Uterus (tissue), 4 donors: ENCODE data around the gene CA6. TPM values are rescaled to one million over a fixed set of nuclear protein-coding genes. Genes with fewer than 3 reads are reported as not detected.
"Not testable (repeated sequence)": the region's sequence is repeated elsewhere in the genome, so short reads cannot be mapped to it uniquely, and the experiment has no call there.

Experiments
- DNase-seq, 2 donors: peaks; one replicate each; pipeline ENCODE4 v3.0.0-alpha.2; 2019 to 2020
- H3K27ac ChIP-seq, 2 donors: fragments of 200-600 bp; sonication (generic); 1 replicate in 1 of 2; 2 replicates in 1 of 2; pipeline ENCODE4 v1.5.1; 2016 to 2018
- H3K27me3 ChIP-seq, 2 donors: fragments of 200-600 bp; sonication (generic); one replicate each; pipeline ENCODE4 v1.5.1; 2018 to 2019; ENCODE audit warnings: control low read depth in 1 of 2
- H3K36me3 ChIP-seq, 2 donors: fragments of 200-600 bp; sonication (generic); one replicate each; pipeline ENCODE4 v1.5.1; 2019; ENCODE audit warnings: control low read depth in 1 of 2
- H3K4me1 ChIP-seq, 2 donors: fragments of 200-600 bp; sonication (generic); one replicate each; pipeline ENCODE4 v1.5.1; 2018 to 2019; ENCODE audit warnings: control low read depth in 1 of 2
- H3K4me3 ChIP-seq, 2 donors: fragments of 200-600 bp; sonication (generic); 1 replicate in 1 of 2; 2 replicates in 1 of 2; pipeline ENCODE4 v1.5.1; 2018 to 2019; ENCODE audit warnings: mild to moderate bottlenecking in 1 of 2
- H3K9me3 ChIP-seq, 2 donors: fragments of 200-600 bp; sonication (generic); one replicate each; pipeline ENCODE4 v1.5.1; 2019; ENCODE audit warnings: control low read depth in 1 of 2
- POLR2A ChIP-seq, 2 donors: fragments of 450-650 bp; IDR thresholded peaks; one replicate each; pipeline ENCODE4 v1.6.1; 2016; ENCODE audit warnings: antibody characterized with exemption in 2 of 2, mild to moderate bottlenecking in 1 of 2, moderate library complexity in 1 of 2
- intact Hi-C: fragments of 100-400 bp; cut with DNase I; formaldehyde crosslinking; loops from one replicate; pipeline ENCODE4 v1.15.1; 2023; ENCODE audit warnings: low total_unique reads
- total RNA-seq, 4 donors: library from RNA; depleted of rRNA in 3 of 4; stranded (reverse); fragments of >200 nt in 3 of 4; gene quantifications; one replicate each; pipeline versions ENCODE4 v1.1.0 to v1.2.4, GENCODE V29; 2014 to 2023
- TF ChIP-seq, protein P1 (sequence below), 4 experiments: fragments of 200-600 bp in 2 of 4; fragments of 450-650 bp in 2 of 4; sonication (generic) in 2 of 4; IDR thresholded peaks; one replicate each; pipeline ENCODE4 v1.5.1; 2016 to 2019; ENCODE audit warnings: antibody characterized with exemption in 4 of 4, mild to moderate bottlenecking in 2 of 4, moderate library complexity in 1 of 4
- donor health status: DM: yes; HTN: yes; CAD: no.

Gene CA6
- not detected for total RNA-seq

DNA sequence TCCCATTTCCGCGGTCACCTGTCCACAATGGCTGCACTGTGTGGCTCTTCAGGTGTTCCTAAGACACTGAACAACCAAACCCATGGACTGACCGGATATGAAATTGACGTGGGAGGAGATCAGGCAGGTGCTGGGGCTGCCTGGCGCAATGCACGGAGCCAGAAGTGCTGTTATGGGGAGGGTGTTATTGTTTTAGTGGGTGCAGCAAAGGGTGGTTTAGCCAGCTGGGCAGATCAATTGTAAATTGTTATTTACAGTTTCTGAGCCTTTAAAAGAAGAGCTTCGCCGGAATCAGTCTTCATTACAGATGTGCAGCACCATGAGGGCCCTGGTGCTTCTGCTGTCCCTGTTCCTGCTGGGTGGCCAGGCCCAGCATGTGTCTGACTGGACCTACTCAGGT, at the start of gene CA6:
CA6 (plus strand) TSS at position 301 of the 400 bp plus-strand sequence; CDS start at position 320, 19 bp downstream.
- Histone ChIP-seq H3K27ac (no peak within 1 kb of the TSS), H3K4me1 (no peaks in the 10 kb centered on the region), H3K9me3 (no peaks in the 10 kb centered on the region), H3K4me3 (no peak within 1 kb of the TSS), H3K27me3 (no peaks in the 10 kb centered on the region), H3K36me3 (no peaks in the 10 kb centered on the region)
- no peak for TF ChIP-seq POLR2A (IDR thresholded peaks at IDR 0.05)
- TF ChIP-seq, protein P1, sequence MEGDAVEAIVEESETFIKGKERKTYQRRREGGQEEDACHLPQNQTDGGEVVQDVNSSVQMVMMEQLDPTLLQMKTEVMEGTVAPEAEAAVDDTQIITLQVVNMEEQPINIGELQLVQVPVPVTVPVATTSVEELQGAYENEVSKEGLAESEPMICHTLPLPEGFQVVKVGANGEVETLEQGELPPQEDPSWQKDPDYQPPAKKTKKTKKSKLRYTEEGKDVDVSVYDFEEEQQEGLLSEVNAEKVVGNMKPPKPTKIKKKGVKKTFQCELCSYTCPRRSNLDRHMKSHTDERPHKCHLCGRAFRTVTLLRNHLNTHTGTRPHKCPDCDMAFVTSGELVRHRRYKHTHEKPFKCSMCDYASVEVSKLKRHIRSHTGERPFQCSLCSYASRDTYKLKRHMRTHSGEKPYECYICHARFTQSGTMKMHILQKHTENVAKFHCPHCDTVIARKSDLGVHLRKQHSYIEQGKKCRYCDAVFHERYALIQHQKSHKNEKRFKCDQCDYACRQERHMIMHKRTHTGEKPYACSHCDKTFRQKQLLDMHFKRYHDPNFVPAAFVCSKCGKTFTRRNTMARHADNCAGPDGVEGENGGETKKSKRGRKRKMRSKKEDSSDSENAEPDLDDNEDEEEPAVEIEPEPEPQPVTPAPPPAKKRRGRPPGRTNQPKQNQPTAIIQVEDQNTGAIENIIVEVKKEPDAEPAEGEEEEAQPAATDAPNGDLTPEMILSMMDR (IDR thresholded peaks at IDR 0.05): no peak
- DNase-seq: no peak
- intact Hi-C loops: no loop called here

DNA sequence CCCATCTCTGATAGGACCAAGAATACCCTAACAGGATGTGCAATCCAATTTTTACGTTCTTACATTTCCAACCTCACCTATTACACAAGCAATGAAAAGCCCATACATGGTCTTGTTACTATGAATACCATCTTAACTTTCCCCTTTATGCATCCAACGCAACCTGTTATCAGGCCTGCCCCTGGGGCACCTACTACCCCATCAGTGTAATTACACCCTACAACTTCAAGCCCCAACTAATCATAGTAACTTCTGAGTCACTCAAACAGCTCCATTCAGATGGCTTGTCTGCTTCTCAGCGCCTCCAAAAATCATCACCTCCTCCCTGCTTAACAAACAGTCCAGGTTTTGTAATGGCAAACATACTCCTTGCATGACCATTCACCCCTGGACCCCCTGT, 48.9 kb upstream of the CA6 start:
- H3K9me3 ChIP-seq, H3K36me3 ChIP-seq, DNase-seq, H3K27me3 ChIP-seq, H3K4me1 ChIP-seq, intact Hi-C loops, H3K4me3 ChIP-seq, H3K27ac ChIP-seq: not testable (repeated sequence)

DNA sequence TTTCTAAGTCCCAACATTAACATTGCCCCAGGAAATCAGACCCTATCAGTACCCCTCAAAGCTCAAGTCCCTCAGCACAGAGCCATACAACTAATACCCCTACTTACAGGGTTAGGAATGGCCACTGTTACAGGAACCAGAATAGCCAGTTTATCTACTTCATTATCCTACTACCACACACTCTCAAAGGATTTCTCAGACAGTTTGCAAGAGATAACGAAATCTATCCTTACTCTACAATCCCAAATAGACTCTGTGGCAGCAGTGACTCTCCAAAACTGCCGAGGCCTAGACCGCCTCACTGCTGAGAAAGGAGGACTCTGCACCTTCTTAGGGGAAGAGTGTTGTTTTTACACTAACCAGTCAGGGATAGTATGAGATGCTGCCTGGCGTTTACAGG, 48.2 kb upstream of the CA6 start:
- H3K27ac ChIP-seq, H3K4me3 ChIP-seq, H3K36me3 ChIP-seq, H3K9me3 ChIP-seq, DNase-seq, H3K4me1 ChIP-seq, H3K27me3 ChIP-seq, intact Hi-C loops: not testable (repeated sequence)

GRCh38 chr1:8898418-8898817, 47.2 kb upstream of the CA6 start:
- intact Hi-C loops, H3K4me1 ChIP-seq, H3K36me3 ChIP-seq, H3K27me3 ChIP-seq, H3K9me3 ChIP-seq, DNase-seq, H3K4me3 ChIP-seq, H3K27ac ChIP-seq: not testable (repeated sequence)

DNA sequence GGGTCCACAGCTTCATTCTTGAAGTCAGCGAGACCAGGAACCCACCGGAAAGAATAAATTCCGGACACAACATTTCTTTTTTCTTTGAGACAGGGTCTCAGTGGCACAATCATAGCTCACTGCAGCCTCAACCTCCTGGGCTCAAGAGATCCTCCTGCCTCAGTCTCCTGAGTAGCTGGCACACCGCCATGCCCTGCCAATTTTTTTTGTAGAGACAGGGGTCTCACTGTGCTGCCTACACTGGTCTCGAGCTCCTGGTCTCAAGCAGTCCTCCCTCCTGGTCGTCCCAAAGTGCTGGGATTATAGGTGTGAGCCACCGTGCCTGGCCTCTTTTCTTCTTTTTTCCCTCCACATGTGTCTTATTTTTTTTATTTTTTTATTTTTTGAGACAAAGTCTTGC, 46.6 kb upstream of the CA6 start:
- Histone ChIP-seq H3K36me3 (no peaks in the 10 kb centered on the region), H3K4me3 (no peak overlapping the region), H3K9me3 (no peaks in the 10 kb centered on the region), H3K4me1 (no peaks in the 10 kb centered on the region), H3K27ac (no peak overlapping the region), H3K27me3 (no peaks in the 10 kb centered on the region)
- intact Hi-C loops: no loop called here
- TF ChIP-seq, protein P1 (IDR thresholded peaks at IDR 0.05): no peak
- no peak for TF ChIP-seq POLR2A (IDR thresholded peaks at IDR 0.05)
- DNase-seq: no peak

GRCh38 chr1:8900684-8901083, 45.0 kb upstream of the CA6 start:
- H3K4me3 ChIP-seq, intact Hi-C loops, H3K4me1 ChIP-seq, H3K36me3 ChIP-seq, H3K27ac ChIP-seq, H3K27me3 ChIP-seq, H3K9me3 ChIP-seq, DNase-seq: not testable (repeated sequence)

- no peak for DNase-seq
- TF ChIP-seq, protein P1 (IDR thresholded peaks at IDR 0.05): no peak
- no peak for TF ChIP-seq POLR2A (IDR thresholded peaks at IDR 0.05)
- Histone ChIP-seq H3K27ac (no peak overlapping the region), H3K4me1 (no peaks in the 10 kb centered on the region), H3K4me3 (no peak overlapping the region), H3K36me3 (no peaks in the 10 kb centered on the region), H3K9me3 (no peaks in the 10 kb centered on the region), H3K27me3 (no peaks in the 10 kb centered on the region)
- intact Hi-C loops: no loop called here
Measured at GRCh38 chr1:8902765-8903164, 42.9 kb upstream of the CA6 start.
